GM21528 (cell line): ENCODE data around the gene AKAP13.

Experiments used
- ATAC-seq: cut with Tn5 transposase; IDR thresholded peaks from one replicate; pipeline ENCODE4 v1.9.1; 2021; ENCODE audit warnings: mild to moderate bottlenecking, moderate library complexity; ENCODE audit not compliant: unreplicated experiment, low FRiP score

AKAP13 gene

GRCh38 chr15:85611361-85611760 is 231.0 kb downstream of the AKAP13 start:
- ATAC-seq: no peak

- ATAC-seq: no peak
Measured at GRCh38 chr15:85614059-85614458, 233.7 kb downstream of the AKAP13 start.

- no peak for ATAC-seq
Measured at GRCh38 chr15:85615930-85616329, 235.5 kb downstream of the AKAP13 start.

GRCh38 chr15:85616549-85617110 is 236.2 kb downstream of the AKAP13 start:
- no peak for ATAC-seq

- no peak for ATAC-seq
Measured at GRCh38 chr15:85618228-85618505, 237.8 kb downstream of the AKAP13 start.

- ATAC-seq: peak; percentile 61
Measured at GRCh38 chr15:85618956-85619491, 238.6 kb downstream of the AKAP13 start.

GRCh38 chr15:85619992-85620689 is 239.7 kb downstream of the AKAP13 start:
- no peak for ATAC-seq

GRCh38 chr15:85620690-85621049 is 240.3 kb downstream of the AKAP13 start:
- no peak for ATAC-seq

GRCh38 chr15:85621094-85621493 is 240.7 kb downstream of the AKAP13 start:
- ATAC-seq: no peak

- no peak for ATAC-seq
Measured at GRCh38 chr15:85622221-85622831, 241.9 kb downstream of the AKAP13 start.

- no peak for ATAC-seq
Measured at GRCh38 chr15:85623315-85624049, 243.1 kb downstream of the AKAP13 start.

- ATAC-seq: no peak
Measured at GRCh38 chr15:85624291-85624801, 243.9 kb downstream of the AKAP13 start.

- peak; percentile 29 for ATAC-seq
Measured at GRCh38 chr15:85625166-85625830, 244.9 kb downstream of the AKAP13 start.

GRCh38 chr15:85625856-85626255 is 245.5 kb downstream of the AKAP13 start:
- peak; percentile 77 for ATAC-seq

- no peak for ATAC-seq
Measured at GRCh38 chr15:85627213-85627935, 247.0 kb downstream of the AKAP13 start.

- ATAC-seq: no peak
Measured at GRCh38 chr15:85630311-85630710, 249.9 kb downstream of the AKAP13 start.

- no peak for ATAC-seq
Measured at GRCh38 chr15:85631018-85631417, 250.6 kb downstream of the AKAP13 start.

- ATAC-seq: no peak
Measured at GRCh38 chr15:85632014-85632413, 251.6 kb downstream of the AKAP13 start.

GRCh38 chr15:85633859-85634258 is 253.5 kb downstream of the AKAP13 start:
- ATAC-seq: no peak

- ATAC-seq: no peak
Measured at GRCh38 chr15:85636351-85636750, 255.9 kb downstream of the AKAP13 start.
